ENCODE results near the gene DRAM1.

Gene DRAM1

GRCh38 chr12:101942250-101942605 is 64.8 kb downstream of the DRAM1 start:
- no peak for DNase-seq

GRCh38 chr12:101945369-101946232 is 68.2 kb downstream of the DRAM1 start:
- DNase-seq, result no peak

GRCh38 chr12:101946233-101946611 is 68.8 kb downstream of the DRAM1 start:
- DNase-seq, result no peak

GRCh38 chr12:101947316-101947715 is 69.9 kb downstream of the DRAM1 start:
- no peak for DNase-seq

- no peak for DNase-seq
Observed at GRCh38 chr12:101948365-101948764, 71.0 kb downstream of the DRAM1 start.

- no peak for DNase-seq
Observed at GRCh38 chr12:101951002-101951670, 73.8 kb downstream of the DRAM1 start.

DNA sequence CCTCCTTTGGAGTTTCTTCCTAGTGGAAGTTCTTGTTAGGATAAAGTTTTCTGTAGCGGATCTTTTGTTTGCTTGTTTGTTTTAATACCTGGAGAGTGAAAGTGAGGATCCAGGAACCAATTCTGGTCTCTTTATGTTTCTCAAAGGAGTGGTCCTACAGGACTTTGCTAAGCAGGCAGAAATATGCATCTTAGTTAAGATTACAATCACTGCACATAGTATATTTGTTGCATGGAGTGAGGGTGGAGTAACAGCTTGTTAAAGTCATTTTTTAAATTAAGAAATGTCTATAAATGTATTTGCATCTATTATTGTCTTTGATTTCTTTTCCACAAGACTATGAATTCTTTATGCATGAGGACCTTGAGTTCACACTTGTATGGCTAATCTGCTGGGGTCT is 76.7 kb downstream of the DRAM1 start:
- DNase-seq, result no peak

DNA sequence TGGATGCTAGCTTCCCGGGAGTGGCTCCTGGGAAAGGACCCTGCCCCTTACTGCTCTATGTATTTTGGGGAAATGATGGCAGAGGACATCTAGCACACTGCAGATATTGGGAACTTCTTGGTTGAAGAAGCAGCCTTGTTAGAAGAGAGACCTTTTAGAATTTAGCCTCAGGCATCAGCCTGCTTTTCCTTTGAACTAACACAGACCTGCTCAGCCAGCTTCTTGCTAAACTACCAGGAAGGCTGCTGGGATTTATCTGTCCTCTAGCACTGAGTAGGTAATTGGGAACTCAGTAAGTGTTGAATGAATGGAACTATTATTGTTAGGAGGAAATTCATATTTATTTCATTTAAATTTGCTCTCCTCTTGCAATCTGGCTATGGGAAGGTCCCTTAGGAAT is 77.3 kb downstream of the DRAM1 start:
- no peak for DNase-seq

GRCh38 chr12:101957252-101957959 is 80.0 kb downstream of the DRAM1 start:
- no peak for DNase-seq

DNA sequence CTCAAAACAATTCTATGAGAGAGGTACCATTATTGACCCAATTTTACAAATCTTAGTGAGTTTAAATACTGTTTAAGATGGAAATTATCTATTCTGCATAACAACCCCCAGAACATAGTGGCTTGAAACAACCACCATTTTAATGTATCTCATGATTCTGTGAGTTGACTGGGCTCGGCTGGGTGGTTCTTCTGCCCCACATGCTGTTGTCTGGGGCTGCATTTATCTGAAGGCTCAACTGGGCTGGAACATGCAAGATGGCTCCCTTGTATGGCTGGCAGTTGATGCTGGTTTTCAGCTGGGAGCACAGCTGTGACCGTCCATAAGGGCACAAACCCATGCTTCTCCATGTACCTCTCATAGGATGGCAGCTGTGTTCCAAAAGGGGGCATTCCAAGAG is 82.2 kb downstream of the DRAM1 start:
- no peak for DNase-seq

DNA sequence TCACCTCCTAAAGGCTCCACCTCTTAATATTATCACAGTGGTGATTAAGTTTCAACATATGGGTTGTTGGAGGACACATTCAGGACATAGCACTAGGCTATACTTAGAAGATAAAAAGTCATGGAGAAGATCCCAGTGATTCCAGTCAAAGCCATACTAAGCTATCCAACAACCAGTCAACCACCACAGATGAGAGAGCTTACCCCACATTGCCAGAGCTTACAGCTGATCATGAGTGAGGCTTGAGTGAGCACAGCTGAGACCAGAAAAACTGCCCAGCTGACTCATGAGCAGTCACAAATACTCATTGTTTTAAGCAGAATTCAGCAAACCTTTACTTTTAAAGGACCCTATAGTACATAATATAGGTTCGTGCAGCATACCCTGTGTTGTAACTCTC is 85.1 kb downstream of the DRAM1 start:
- no peak for DNase-seq

GRCh38 chr12:101963697-101964096 is 86.3 kb downstream of the DRAM1 start:
- DNase-seq, result no peak

DNA sequence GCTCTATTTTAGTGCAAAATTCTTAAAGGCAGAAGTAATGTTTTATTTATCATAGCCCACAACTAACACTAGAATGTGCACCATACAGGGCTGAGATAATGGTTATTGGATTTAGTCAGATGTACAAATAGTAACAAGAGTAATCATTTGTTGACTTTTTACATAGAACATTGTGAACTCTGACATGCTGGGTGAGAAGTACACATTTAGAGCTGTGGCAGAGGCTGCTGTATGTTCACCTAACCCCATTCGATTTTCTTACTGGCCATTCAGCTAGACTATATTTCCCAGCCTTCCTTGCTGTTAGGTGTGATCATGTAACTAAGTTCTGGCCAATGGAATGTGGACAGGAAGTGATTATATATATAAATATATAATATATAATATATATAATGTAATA is 89.1 kb downstream of the DRAM1 start:
- DNase-seq, result no peak

DNA sequence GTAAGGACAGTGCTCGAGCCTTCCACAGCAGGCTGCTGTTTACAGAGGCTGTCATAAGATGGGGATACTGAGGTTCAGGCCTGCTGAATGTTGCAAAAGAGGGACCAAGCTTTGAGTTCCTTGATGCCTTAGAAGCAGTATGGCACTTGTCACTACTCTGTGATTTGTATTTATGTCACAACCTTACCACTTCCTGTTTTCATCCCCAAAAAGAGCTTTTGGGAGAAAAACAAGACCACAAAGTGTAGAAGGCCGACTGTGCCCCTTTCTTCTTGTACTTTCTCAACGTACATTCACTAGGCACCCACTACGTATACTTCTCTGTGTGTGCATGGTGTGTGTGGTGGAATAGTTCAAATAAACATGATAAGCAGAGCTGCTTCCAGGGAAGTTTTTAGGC is 90.1 kb downstream of the DRAM1 start:
- no peak for DNase-seq

GRCh38 chr12:101968770-101969169 is 91.4 kb downstream of the DRAM1 start:
- DNase-seq, result no peak
